DMS114 treated with DMSO at 0.1 percent for 48 hours (cell line): ENCODE results near the gene TPSAB1.
"Not testable (repeated sequence)": the region's sequence is repeated elsewhere in the genome, so short reads cannot be mapped to it uniquely, and the experiment has no call there.

ENCODE experiments used
- DNase-seq: peaks from one replicate; lab custom pipeline; 2025; ENCODE audit not compliant: unreplicated experiment; lab: John Stamatoyannopoulos, UW

The TPSAB1 gene

DNA sequence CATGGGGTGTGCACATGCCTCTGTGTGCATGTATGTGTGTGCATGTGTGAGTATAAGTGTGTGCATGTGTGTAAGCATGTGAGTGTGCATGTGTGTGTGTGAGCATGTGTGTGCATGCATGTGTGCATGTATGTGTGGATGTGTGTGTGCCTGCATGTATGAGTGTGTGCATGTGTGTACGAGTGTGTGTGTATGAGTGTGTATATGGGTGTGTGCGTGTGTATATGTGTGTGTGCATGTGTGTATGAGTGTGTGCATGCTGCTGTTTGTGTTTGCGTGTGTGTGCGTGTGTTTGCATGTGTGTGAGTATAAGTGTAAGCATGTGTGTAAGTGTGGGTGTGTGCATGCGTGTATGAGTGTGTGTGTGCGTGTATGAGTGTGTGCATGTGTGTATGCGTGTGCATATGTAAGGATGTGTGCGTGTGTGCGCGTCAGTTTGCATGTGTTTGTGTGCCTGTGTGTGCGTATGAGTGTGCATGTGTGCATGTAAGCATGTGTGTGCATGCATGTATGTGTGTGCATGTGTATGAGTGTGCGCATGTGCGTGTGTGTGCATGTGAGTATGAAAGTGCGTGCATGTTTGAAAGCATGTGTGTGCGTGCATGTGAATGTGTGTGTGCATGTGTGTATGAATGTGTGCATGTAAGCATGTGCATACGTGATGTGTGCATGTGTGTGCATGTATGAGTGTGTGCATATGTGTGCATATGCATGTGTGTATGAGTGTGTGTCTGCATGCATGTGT is 24.0 kb downstream of the TPSAB1 start:
- DNase-seq, result no peak

DNA sequence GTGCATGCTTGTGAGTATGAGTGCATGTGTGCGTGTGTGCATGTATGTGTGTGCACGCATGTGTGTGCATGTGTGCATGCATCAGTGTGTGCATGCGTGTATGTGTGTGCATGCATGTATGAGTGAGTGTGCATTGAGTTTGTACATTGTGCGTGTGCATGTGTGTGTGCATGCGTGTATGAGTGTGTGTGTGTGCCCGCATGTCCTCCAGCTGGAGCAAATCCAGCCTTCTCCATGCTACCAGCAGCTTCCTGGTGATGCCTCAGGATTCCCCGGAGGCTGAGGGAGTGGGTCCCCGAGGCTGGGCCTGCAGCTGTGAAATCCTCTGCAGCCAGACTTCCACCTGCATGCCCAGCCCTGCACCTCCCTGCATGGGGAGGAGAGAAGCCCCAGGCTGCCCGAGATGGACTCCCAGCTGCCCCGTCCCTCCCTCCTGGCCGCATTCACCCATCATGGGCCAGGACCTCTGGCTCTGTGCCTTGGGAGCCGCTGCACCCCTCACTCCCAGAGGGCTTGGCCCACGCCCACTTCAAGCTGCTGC is 24.7 kb downstream of the TPSAB1 start:
- no peak for DNase-seq

DNA sequence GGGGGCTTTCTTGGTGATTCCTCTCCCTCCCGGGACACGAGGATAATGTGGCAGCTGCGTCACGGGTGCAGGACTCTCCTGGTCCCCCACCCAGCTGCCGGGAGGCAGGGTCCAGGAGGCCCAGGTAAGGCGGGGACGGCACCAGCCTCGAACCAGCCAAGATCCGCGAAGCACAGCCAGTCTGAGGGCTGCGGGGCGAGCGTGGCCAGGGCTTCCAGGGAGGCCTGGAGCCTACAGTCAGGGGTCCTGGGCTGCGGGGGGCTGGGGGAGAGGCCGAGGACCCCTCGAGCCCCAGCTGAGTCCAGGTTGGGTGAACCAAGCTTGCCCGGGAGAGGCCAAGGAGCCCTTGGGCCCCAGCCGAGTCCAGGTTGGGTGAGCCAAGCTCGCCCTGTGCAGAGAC is 25.3 kb downstream of the TPSAB1 start:
- DNase-seq, result no peak

DNA sequence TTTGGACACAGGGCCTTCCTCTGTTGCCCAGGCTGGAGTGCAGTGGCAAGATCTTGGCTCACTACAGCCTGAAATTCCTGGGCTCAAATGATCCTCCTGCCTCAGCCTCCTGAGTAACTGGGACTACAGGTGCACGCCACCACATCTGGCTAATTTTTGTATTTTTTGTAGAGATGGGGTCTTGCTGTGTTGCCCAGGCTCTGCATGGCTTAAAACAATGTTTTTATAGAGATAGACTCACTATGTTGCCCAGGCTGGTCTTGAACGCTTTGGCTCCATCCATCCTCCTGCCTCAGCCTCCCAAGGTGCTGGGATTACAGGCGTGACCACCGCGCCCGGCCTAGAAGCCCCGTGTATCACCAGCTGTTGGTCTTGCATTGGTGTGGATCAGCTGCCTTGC is 28.9 kb downstream of the TPSAB1 start:
- not testable (repeated sequence) for DNase-seq

DNA sequence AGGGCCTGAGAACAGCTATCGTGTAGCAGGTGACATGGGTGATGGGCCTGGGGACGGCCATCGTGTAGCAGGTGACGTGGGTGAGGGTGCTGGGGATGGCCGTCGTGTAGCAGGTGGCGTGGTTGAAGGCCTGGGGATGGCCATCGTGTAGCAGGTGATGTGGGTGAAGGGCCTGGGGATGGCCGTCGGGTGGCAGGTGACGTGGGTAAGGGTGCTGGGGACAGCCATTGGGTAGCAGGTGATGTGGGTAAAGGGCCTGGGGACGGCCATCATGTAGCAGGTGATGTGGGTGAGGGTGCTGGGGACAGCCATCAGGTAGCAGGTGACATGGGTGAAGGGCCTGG is 30.8 kb downstream of the TPSAB1 start:
- no peak for DNase-seq

DNA sequence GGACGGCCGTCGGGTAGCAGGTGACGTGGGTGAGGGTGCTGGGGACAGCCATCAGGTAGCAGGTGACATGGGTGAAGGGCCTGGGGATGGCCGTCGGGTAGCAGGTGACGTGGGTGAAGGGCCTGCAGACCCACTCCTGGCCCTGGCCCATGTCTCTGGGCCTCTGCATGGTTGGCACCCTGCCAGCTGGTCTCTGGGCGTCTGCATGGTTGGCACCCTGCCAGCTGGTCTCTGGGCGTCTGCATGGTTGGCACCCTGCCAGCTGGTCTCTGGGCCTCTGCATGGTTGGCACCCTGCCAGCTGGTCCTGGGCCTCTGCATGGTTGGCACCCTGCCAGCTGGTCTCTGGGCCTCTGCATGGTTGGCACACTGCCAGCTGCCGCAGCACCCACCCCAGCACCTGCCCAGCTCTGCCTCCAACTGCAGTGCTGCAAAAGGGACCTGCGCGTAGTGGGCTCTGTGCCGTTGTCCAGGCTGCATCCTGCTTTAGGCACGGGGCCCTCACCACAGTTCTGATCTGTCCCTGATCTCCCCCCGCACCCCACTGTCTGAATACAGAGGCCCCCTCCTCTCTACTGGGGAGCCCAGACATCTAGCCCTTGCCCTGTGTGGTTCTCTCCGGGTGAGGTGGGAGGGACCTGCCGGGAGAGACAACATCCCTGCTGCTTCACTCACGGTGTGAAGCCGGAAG is 31.4 kb downstream of the TPSAB1 start:
- not testable (repeated sequence) for DNase-seq

DNA sequence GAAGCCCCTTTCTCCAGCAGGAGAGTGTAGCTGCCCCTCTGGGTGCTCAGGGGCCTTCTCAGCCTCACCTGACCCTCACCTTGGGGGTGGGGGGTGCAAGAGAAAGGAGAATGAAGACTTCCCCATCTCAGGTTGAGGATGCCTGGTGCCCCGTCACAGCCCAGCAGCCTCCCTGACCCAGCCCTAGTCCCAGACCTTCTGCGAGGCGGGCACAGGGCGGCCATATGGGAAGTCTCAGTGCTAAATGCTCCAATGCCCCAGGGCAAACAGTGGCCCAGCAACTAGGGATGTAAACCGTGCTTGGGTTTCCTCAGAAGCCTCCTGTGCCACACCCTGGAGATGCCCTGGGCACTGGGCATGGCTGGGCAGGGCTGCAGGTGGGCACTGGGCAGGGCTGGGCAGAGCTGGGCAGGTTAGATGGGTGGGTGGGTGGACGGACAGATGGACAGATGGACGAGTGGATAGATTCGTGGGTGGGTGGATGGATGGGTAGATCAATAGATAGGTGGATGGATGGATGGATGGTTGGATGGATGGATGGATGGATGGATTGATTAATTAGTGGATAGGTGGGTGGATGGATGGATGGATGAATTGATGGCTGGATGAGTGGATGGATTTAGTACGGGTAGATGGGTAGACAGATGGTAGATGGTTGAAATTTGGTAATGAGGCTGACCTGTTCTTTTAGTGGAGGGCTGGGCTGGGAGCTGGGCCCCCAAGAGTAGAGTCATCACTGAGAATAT is 32.1 kb downstream of the TPSAB1 start:
- no peak for DNase-seq

DNA sequence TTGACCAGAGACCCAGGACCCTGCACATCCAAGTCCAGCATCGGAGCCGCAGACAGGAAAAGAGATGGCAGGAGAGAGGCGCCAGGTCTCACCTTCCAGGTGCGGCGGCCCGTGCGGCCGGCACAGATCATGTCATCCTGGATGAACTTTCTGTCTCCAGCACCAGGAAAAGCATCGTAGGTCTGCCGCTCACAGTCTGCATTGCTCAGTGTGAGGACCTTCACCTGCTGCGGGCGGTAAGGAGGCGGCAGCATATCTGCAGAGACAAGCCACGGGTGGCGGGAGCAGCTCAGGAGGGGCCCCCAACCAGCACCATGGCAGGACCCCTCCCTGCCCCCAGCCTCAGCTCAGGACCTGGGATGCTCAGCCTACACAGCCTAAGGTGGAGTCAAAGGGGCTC is 33.3 kb downstream of the TPSAB1 start:
- no peak for DNase-seq

DNA sequence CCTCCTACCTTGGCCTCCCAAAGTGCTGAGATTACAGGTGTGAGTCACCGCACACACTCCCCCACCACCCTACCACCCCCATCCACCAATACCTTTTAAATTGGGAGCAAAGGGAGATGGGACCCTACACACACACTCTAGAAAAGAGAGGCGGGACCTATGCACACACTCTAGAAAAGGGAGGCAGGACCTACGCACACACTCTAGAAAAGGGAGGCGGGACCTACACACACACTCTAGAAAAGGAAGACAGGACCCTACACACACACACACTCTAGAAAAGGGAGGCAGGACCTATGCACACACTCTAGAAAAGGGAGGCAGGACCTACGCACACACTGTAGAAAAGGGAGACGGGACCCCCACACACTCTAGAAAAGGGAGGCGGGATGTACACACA is 34.3 kb downstream of the TPSAB1 start:
- no peak for DNase-seq

DNA sequence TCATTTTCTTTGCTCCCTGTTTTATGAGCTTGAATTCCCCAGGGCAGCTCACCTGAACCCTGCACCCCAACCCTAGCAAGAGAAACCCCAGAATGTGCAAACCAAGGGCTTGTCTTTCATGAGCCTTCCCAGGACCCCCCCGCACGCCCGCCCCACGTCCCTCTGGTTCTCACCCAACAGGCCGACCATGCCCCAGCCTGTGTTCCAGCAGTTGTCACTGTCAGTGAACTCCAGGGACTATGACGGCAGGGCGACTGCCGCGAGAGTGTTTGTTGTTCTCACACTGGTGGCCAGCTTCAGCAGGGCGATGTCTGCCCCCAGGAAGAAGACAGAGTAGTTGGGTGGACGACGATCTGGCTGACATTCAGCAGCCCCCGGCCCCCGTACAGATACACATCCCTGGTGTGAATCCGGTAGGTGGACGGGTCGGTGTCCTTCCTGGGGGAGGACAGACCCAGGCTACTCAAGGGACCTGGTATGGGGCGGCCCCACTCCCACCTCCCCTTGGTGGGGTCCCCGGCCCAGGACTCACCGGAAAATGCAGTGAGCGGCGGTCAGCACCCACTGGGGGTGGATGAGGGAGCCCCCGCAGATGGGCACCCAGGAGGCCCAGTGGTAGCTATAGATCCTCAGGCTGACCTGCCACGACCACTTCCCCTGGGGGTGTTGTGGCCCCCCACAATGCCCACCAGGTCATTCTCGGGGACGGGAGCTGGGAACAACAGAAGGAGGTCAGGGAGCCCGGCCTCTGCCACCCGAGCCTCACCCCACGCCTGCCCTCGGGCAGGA is 35.5 kb downstream of the TPSAB1 start:
- no peak for DNase-seq

DNA sequence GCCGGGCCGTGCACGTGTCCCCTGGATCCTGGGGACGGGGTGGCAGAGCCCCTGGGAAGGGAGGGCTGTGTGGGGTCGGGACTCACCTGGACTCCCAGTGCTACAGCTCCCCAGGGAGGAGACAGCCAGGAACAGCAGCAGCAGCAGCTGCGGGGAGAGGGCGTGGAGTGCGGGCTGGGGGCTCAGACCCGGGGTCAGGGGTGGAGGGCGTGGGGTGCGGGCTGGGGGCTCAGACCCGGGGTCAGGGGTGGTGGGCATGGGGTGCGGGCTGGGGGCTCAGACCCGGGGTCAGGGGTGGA is 36.0 kb downstream of the TPSAB1 start:
- no peak for DNase-seq

DNA sequence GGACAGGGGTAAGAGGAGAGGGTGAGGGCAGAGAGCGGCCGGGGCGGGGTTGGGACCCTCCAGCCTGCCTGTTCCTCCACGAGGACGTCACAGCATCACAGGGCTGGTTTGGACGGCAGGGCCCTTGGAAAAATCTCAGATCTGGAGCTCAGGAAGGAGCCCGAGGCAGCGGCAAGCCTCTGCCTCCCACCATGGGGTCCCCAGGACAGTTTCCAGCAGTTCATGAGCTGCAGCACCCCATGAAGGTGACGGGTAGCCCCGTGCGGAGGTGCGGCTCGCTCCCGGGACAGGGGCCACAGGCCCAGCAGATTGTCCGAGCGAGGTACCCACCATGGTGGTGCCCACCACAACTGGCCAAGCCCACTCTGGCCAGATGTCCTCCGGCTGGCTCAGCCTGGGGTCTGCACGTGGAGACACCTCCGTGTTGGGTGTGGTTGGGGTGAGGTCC is 36.7 kb downstream of the TPSAB1 start:
- no peak for DNase-seq

DNA sequence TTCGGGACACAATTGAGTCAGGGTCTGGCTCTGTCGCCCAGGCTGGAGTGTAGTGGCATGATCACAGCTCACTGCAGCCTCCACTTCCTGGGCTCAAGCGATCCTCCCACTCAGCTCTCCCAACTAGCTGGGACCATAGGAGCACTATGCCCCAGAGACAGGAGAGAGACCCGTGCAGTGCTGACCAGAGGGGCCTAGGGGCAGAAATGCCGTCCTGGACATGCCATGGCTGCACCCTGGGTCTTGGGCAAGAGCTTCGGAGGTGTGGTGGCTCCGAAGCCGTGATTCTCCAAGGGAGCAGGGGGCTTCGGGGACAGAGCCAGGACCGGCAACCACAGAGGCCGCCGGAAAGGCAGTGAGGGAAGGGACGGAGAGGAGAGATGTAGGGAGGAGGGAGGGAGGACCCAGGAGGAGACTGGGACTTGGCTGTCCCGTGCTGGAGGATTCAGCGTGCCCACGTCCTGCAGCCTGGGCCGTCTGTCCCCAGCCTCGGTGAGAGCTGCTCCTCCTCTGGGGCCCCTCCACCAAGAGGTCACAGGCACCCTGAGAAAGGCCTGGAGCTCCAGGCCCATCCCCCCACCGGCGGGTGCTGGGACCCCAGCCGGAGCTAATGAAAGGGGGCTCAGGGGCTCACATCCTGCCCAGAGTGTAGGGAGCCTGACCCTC is 37.2 kb downstream of the TPSAB1 start:
- DNase-seq, result no peak

DNA sequence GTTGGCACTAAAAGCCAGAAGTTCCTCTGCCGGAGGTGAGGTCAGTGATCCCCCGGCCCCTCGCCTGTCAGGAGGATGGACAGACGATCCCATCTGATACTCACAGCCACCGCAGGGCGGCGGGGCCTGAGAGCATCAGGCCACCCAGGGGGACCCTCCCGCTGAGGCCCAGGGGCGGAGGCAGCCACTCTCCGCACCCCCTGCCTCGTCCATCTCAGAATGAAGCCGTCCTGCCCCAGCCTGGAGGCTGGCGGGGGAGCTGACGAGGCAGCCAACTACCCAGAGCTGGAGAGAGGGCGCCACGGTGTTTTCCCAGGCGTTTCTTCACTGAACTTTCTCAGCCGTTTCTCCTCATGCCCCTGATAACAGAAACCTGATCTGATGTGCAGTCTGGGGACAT is 38.0 kb downstream of the TPSAB1 start:
- DNase-seq, result no peak

DNA sequence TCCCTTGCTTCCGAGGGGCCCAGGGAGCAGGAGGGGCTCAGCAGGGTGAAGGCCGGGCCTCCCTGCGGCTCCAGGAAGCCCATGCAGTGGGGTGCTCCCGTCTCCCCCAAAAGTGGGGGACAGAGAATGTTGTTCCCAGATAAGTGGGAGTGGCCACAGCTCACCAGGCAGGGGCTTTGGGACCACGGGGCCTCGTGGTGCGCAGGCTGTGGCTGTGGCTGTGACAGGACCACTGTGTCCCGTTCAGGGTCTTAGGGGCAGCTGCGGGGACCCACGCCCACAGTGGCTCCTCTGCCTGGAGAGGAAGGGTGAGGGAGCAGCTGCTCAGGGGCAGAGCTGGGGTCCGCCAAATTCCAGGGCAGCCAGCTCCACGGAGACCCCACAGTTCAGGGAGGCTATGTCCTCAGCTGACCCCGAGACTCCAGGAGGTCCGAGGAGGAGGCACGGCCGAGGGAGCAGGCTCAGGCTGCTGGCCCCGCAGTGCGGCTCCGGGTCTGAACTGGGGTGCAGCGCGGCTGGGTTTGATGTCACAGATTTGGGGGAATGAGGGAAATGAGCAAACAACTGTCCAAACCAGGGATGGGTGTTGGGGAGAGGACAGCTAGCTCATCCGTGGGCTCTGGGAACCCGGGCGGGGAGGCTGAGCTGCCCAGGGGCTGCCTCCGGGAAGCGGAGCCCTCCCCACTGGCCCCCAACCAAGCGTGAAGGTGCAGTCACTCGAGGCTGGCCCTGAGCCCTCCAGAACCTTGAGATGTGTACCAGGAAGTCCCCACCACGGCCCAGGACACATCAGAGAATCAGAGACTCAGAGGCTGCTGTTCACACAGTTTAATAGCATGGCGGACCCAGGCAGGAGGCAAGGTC is 38.8 kb downstream of the TPSAB1 start:
- DNase-seq, result no peak

DNA sequence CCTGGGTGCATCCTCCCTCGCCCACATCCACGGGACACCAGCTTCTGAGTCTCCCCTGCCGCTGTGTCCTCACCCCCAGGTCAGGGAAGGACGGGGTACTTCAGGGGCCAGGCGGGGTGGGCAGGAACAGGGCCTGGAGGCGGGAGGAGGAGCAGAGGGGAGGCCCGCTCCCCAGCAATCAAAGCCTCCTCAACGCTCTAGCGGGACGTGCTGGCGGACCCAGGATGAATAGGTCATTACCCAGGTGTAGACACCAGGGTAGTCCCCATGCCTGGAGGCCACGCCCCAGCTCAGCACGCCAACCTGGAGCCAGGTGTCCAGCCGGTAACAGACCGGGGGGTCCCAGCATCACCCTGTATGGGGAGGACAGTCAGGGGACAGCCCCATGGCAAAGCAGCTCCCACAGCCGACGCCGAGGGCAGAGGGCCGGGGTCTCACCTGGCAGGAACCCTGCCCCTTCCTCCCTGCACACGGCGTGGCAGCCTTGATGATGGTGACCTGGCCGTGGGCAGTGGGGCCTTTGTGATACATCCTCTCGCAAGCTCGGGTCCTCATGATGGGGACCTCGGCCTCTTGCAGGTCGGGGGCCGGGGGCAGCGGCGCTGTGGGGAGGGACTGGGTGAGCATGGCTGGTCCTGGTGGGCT is 39.6 kb downstream of the TPSAB1 start:
- DNase-seq, result no peak

DNA sequence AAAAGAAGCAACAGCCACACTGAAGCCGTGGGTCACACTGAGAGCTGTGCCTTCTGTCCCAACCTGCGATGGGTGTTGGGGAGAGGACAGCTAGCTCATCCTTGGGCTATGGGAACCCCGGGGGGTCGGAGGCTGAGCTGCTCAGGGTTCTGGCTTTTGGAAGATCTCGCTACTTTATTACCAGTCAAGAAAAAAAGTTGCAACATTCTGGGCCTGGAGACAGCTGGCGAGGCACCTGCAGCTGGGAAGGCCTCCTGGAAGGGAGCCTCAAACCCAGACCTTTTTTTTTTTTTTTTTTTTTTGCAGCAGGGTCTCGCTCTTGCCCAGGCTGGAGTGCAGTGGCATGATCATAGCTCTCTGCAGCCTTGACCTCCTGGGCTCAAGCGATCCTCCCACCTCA is 40.3 kb downstream of the TPSAB1 start:
- no peak for DNase-seq

DNA sequence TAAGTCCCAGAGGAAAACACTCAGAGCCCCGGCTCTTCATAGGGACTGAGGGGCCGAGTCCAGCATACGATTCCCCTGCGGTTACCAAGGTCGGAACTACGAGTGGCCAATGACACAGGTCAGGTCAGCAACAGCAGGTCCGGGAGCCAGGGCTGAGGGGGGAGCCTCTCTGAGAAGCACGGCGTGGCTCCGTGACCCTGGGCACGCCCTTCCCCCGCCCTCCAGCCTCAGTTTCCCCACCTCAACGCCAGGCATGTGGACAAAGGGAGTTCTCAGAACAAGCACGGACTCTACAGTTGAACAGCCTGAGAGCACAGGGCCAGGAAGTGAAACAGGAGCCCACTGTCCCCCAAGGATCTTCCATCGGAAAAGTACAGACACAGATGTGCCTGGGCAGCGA is 41.0 kb downstream of the TPSAB1 start:
- no peak for DNase-seq

DNA sequence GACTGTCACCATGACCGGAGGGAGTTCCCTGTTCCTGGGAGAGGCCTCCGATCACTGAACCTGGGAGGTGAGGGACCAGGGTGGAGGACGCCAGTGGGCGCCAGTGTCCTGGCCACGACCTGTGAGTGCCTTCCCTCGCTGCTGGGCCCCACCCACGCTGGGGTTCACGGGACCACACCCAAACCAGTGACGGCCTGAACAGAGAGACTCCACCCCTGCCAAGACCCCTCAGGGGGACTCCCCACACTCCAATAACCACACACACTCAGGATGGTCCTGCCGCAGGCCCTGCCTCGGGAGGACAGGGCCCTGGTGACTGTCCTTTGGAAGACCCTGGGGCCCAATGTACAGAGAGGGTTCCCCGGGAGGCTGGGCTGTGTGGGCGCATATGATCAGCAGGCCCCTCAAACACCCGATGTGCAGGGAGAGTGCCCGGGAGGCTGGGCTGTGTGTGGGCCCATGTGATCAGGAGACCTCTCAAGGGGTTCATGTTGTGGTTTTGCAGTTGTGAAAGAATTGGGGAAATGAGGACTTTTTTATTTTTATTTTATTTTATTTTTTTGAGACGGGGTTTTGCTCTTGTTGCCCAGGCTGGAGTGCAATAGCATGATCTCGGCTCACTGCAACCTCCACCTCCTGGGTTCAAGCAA is 41.9 kb downstream of the TPSAB1 start:
- DNase-seq, result no peak
